Esophagus muscularis mucosa (tissue), 4 donors: ENCODE results near the gene MSS51. TPM values are rescaled to one million over a fixed set of nuclear protein-coding genes. Genes with fewer than 3 reads are reported as not detected.

Source experiments
- DNase-seq: peaks from one replicate; pipeline ENCODE4 v3.0.0-alpha.2; 2017; ENCODE audit errors: extremely low spot score
- H3K27ac ChIP-seq, 4 donors: fragments of 200-600 bp; sonication (generic); replicated peaks in 1 of 4; 1 replicate in 3 of 4; 2 replicates in 1 of 4; pipeline ENCODE4 v1.5.1; 2016 to 2019; ENCODE audit warnings: mild to moderate bottlenecking in 1 of 4
- H3K27me3 ChIP-seq, 4 donors: fragments of 200-600 bp; sonication (generic); one replicate each; pipeline versions ENCODE4 v1.5.1 to v1.6.0; 2016 to 2019
- H3K36me3 ChIP-seq, 4 donors: fragments of 200-600 bp; sonication (generic); one replicate each; pipeline ENCODE4 v1.5.1; 2016 to 2019
- H3K4me1 ChIP-seq, 4 donors: fragments of 200-600 bp; sonication (generic); one replicate each; pipeline ENCODE4 v1.5.1; 2016 to 2019
- H3K4me3 ChIP-seq, 4 donors: fragments of 200-600 bp; sonication (generic); 1 replicate in 2 of 4; 2 replicates in 2 of 4; pipeline ENCODE4 v1.5.1; 2016 to 2019; ENCODE audit warnings: mild to moderate bottlenecking in 4 of 4, moderate library complexity in 1 of 4
- H3K9me3 ChIP-seq, 4 donors: fragments of 200-600 bp; sonication (generic); 1 replicate in 3 of 4; 2 replicates in 1 of 4; pipeline ENCODE4 v1.5.1; 2016 to 2019
- CTCF ChIP-seq, 3 experiments: fragments of 200-600 bp in 2 of 3; fragments of 450-650 bp in 1 of 3; sonication (generic) in 2 of 3; IDR thresholded peaks; one replicate each; pipeline ENCODE4 v1.5.1; 2017 to 2019; ENCODE audit warnings: antibody characterized with exemption in 3 of 3, mild to moderate bottlenecking in 2 of 3, moderate library complexity in 1 of 3
- EP300 ChIP-seq: sonication (generic); formaldehyde crosslinking; IDR thresholded peaks from one replicate; pipeline ENCODE4 v1.6.1; 2017; ENCODE audit warnings: antibody characterized with exemption
- POLR2A ChIP-seq: fragments of 450-650 bp; IDR thresholded peaks from one replicate; pipeline ENCODE4 v1.6.1; 2017; ENCODE audit warnings: antibody characterized with exemption, moderate library complexity, mild to moderate bottlenecking, low read depth
- POLR2AphosphoS5 ChIP-seq, 2 donors: sonication (generic); formaldehyde crosslinking; IDR thresholded peaks; one replicate each; pipeline ENCODE4 v1.6.1; 2017; ENCODE audit warnings: antibody characterized with exemption in 2 of 2
- WGBS: methylation state at CpG from one replicate; pipeline ENCODE4 v1.1.5; 2018; 5-methylcytosine and 5-hydroxymethylcytosine counted together
- intact Hi-C: fragments of 100-400 bp; cut with DNase I; formaldehyde crosslinking; loops from one replicate; pipeline ENCODE4 v1.15.1; 2023
- total RNA-seq, 4 donors: library from RNA; depleted of rRNA; stranded (reverse); fragments of >200 nt; gene quantifications; one replicate each; pipeline versions ENCODE4 v1.1.0 to v1.2.1, GENCODE V29; 2016

The MSS51 gene
- total RNA-seq, 4 donors from 2014 or later = 0.83 to 2.7 (median 1.4) TPM

DNA sequence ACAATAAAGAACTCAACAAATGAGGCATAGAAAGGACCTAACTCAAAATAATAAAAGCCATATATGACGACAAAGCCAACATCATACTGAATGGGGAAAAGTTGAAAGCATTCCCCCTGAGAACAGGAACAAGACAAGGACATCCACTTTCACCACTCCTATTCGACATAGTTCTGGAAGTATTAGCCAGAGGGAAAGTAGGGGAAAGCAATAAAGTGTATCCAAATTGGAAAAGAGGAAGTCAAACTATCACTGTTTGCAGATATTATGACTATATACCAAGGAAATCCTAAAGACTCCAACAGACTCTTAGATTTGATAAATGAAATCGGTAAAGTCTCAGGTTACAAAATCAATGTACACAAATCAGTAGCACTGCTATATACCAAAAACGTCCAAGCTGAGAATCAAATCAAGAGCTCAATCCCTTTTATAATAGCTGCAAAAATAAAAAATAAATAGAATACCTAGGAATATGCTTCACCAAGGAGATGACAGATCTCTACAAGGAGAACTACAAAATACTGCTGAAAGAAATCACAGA, 24.3 kb downstream of the MSS51 start:
- peaks cover 0 to 14% (median 5%) of the 10 kb centered on the region in 4 donors for H3K36me3 ChIP-seq
- no peaks in the 10 kb centered on the region for H3K27me3 ChIP-seq
- no peak for TF ChIP-seq EP300
- no peak for TF ChIP-seq POLR2AphosphoS5 (IDR thresholded peaks at IDR 0.05)
- TF ChIP-seq POLR2A = no peak
- TF ChIP-seq CTCF (IDR thresholded peaks at IDR 0.05) = no peak
- no peak for DNase-seq
- no peak overlapping the region for H3K4me3 ChIP-seq
- no peak overlapping the region for H3K27ac ChIP-seq
- peaks cover 23 to 41% (median 31%) of the 10 kb centered on the region in 4 donors for H3K4me1 ChIP-seq
- intact Hi-C loops = no loop called here
- no peaks in the 10 kb centered on the region for H3K9me3 ChIP-seq
- WGBS = 73% methylated on average over 4 of the region's 4 CpGs

DNA sequence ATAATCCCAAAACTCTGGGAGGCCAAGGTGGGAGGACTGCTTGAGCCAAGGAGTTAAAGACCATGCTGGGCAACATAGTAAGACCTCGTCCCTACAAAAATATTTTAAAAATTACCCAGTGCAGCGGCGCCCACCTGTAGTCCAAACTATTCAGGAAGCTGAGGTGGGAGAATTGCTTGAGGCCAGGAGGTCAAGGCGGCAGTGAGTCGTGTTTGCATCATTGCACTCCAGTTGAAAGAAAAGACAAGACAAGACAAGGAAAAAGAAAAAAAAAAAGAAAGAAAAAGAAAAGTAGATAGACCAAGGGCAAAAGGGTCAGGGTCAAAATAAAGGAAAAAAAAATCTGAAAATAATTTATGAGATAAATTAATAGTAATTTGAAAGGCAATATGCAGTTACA, 25.3 kb downstream of the MSS51 start:
- H3K27me3 ChIP-seq = no peaks in the 10 kb centered on the region
- H3K9me3 ChIP-seq = no peaks in the 10 kb centered on the region
- H3K27ac ChIP-seq = no peak overlapping the region
- H3K36me3 ChIP-seq = peaks cover 0 to 14% (median 5%) of the 10 kb centered on the region in 4 donors
- DNase-seq = no peak
- no peak for TF ChIP-seq CTCF (IDR thresholded peaks at IDR 0.05)
- no peak for TF ChIP-seq POLR2A
- no peak for TF ChIP-seq EP300
- no peak for TF ChIP-seq POLR2AphosphoS5 (IDR thresholded peaks at IDR 0.05)
- no peak overlapping the region for H3K4me3 ChIP-seq
- intact Hi-C loops = no loop called here
- WGBS = 92% methylated on average over 5 of the region's 5 CpGs
- peaks cover 22 to 41% (median 30%) of the 10 kb centered on the region in 4 donors for H3K4me1 ChIP-seq

GRCh38 chr10:73407495-73407894, 25.9 kb downstream of the MSS51 start:
- H3K36me3 ChIP-seq = peaks cover 0 to 14% (median 5%) of the 10 kb centered on the region in 4 donors
- intact Hi-C loops = no loop called here
- peaks cover 16 to 39% (median 24%) of the 10 kb centered on the region in 4 donors for H3K4me1 ChIP-seq
- H3K9me3 ChIP-seq = no peaks in the 10 kb centered on the region
- no peak overlapping the region for H3K4me3 ChIP-seq
- DNase-seq = no peak
- no peaks in the 10 kb centered on the region for H3K27me3 ChIP-seq
- TF ChIP-seq CTCF (IDR thresholded peaks at IDR 0.05) (no peak), POLR2AphosphoS5 (IDR thresholded peaks at IDR 0.05) (no peak), POLR2A (no peak), EP300 (no peak)
- H3K27ac ChIP-seq = no peak overlapping the region
- 88% methylated on average over 1 of the region's 1 CpG for WGBS

DNA sequence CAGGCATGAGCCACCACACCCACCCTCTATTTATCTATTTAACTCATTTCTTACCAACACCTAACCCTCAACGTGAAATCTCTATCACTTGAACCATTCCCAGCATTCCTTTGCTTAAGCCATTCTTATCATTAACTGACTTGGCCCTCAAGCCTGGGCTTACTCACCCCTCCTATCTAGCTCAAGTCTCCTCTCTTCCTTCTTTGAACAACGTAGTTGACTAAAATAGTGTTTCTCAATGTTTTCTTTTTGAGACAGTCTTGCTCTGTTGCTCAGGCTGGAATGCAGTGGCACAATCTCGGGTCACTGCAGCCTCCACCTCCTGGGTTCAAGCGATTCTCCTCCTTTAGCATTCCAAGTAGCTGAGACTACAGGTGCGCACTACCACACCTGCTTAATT, 26.5 kb downstream of the MSS51 start:
- intact Hi-C loops = no loop called here
- H3K36me3 ChIP-seq = peaks cover 0 to 14% (median 5%) of the 10 kb centered on the region in 4 donors
- no peak for DNase-seq
- no peak overlapping the region for H3K4me3 ChIP-seq
- no peaks in the 10 kb centered on the region for H3K27me3 ChIP-seq
- no peaks in the 10 kb centered on the region for H3K9me3 ChIP-seq
- WGBS = 92% methylated on average over 5 of the region's 5 CpGs
- TF ChIP-seq POLR2A = no peak
- no peak for TF ChIP-seq POLR2AphosphoS5 (IDR thresholded peaks at IDR 0.05)
- no peak for TF ChIP-seq CTCF (IDR thresholded peaks at IDR 0.05)
- no peak for TF ChIP-seq EP300
- H3K4me1 ChIP-seq = peaks cover 10 to 32% (median 18%) of the 10 kb centered on the region in 4 donors
- no peak overlapping the region for H3K27ac ChIP-seq

DNA sequence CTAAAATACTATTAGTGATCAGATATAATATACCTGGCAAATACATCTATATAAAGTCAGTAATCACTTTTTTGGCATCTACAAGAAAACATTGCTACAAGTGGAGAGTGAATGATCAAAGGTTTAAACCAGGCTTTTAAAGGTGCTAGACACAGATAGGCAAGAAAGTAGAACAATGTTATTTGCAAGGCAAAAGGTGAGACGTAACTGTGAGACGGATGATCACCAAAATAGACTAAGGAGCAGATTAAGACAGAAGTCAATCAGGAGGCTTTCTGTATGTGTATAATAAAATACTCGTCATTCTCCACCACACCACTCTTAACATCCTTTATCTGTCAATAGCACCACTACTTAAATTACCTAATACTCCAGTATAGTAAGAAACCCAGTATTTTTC, 27.8 kb downstream of the MSS51 start:
- no peak for TF ChIP-seq CTCF (IDR thresholded peaks at IDR 0.05)
- no peak for TF ChIP-seq EP300
- no peak for TF ChIP-seq POLR2A
- H3K4me3 ChIP-seq = no peak overlapping the region
- H3K4me1 ChIP-seq = peaks cover 7 to 39% (median 14%) of the 10 kb centered on the region in 4 donors
- H3K36me3 ChIP-seq = peaks cover 0 to 14% (median 5%) of the 10 kb centered on the region in 4 donors
- no peaks in the 10 kb centered on the region for H3K27me3 ChIP-seq
- intact Hi-C loops = no loop called here
- H3K27ac ChIP-seq = no peak overlapping the region
- 94% methylated on average over 3 of the region's 3 CpGs for WGBS
- DNase-seq = no peak
- H3K9me3 ChIP-seq = no peaks in the 10 kb centered on the region
